Upper lobe of right lung (tissue), 1 donor: ENCODE results near the gene MAPK9. TPM values are rescaled to one million over a fixed set of nuclear protein-coding genes. Genes with fewer than 3 reads are reported as not detected.

Experiments used
- ATAC-seq: fragments of 200-7000 bp; cut with Tn5 transposase; one replicate; pipeline ENCODE4 v1.9.1; 2020; ENCODE audit warnings: mild to moderate bottlenecking, moderate library complexity
- DNase-seq: peaks from one replicate; pipeline ENCODE4 v3.0.0-alpha.2; 2020
- H3K27ac ChIP-seq: fragments of 200-600 bp; one replicate; pipeline ENCODE4 v1.8.0; 2022
- H3K27me3 ChIP-seq: fragments of 200-600 bp; one replicate; pipeline ENCODE4 v1.8.0; 2022; ENCODE audit warnings: mild to moderate bottlenecking
- H3K36me3 ChIP-seq: fragments of 200-600 bp; one replicate; pipeline ENCODE4 v1.8.0; 2022
- H3K4me1 ChIP-seq: fragments of 200-600 bp; one replicate; pipeline ENCODE4 v1.8.0; 2022
- H3K4me3 ChIP-seq: fragments of 200-600 bp; one replicate; pipeline ENCODE4 v1.8.0; 2022; ENCODE audit warnings: mild to moderate bottlenecking
- H3K9me3 ChIP-seq: fragments of 200-600 bp; one replicate; pipeline ENCODE4 v1.8.0; 2022
- intact Hi-C: fragments of 100-400 bp; cut with DNase I; formaldehyde crosslinking; loops from one replicate; pipeline ENCODE4 v1.11.0; 2022
- total RNA-seq: library from RNA; stranded (reverse); fragmentation: NEBNext Ultra II Directional; extraction: Animal tissue kit (Norgen Biotek cat#: 25700); gene quantifications from one replicate; pipeline ENCODE4 v1.2.1, GENCODE V29; 2021
- TF ChIP-seq, protein P1 (sequence below): fragments of 200-600 bp; IDR thresholded peaks from one replicate; pipeline ENCODE4 v1.8.0; 2022; ENCODE audit warnings: antibody characterized with exemption
- donor health status: DM: no; HTN: yes; CAD: no; lungs with severe emphysema.

Gene MAPK9
- total RNA-seq, 1 donor from 2014 or later = 39.5 TPM

DNA sequence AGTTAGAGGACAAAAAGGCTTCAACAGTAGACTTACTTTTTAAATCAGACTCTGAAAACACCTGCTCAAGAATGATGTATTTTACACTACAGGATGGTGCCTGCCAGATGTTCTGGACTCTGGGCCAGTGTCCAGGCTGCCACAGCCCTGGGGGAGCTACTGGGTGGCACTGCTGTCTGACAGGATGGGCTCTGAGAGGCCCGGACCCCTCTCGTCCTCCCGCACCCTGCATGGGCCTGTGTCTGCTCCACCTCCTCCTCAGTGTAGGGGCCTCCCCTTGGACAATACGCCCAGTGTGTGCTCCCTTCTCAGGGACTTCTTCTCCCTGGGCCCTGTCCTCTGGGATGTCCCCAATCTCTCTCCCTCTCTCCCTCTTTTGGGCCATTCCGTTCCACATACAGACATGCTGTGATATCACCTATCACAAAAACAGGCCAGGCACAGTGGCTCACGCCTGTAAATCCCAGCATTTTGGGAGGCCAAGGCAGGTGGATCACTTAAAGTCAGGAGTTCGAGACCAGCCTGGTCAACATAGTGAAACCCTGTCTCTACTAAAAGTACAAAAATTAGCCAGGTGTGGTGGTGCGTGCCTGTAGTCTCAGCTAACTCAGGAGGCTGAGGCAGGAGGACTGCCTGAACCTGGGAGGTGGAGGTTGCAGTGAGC is 37.9 kb upstream of the MAPK9 start:
- TF ChIP-seq, protein P1, sequence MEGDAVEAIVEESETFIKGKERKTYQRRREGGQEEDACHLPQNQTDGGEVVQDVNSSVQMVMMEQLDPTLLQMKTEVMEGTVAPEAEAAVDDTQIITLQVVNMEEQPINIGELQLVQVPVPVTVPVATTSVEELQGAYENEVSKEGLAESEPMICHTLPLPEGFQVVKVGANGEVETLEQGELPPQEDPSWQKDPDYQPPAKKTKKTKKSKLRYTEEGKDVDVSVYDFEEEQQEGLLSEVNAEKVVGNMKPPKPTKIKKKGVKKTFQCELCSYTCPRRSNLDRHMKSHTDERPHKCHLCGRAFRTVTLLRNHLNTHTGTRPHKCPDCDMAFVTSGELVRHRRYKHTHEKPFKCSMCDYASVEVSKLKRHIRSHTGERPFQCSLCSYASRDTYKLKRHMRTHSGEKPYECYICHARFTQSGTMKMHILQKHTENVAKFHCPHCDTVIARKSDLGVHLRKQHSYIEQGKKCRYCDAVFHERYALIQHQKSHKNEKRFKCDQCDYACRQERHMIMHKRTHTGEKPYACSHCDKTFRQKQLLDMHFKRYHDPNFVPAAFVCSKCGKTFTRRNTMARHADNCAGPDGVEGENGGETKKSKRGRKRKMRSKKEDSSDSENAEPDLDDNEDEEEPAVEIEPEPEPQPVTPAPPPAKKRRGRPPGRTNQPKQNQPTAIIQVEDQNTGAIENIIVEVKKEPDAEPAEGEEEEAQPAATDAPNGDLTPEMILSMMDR = no peak
- Histone ChIP-seq H3K4me1 (peaks cover 5% of the 10 kb centered on the region), H3K27ac (peak overlapping the region; percentile 32), H3K9me3 (no peaks in the 10 kb centered on the region), H3K4me3 (no peak overlapping the region), H3K27me3 (no peaks in the 10 kb centered on the region), H3K36me3 (no peaks in the 10 kb centered on the region)
- ATAC-seq (no peak), DNase-seq (no peak)
- intact Hi-C loops = no loop called here

DNA sequence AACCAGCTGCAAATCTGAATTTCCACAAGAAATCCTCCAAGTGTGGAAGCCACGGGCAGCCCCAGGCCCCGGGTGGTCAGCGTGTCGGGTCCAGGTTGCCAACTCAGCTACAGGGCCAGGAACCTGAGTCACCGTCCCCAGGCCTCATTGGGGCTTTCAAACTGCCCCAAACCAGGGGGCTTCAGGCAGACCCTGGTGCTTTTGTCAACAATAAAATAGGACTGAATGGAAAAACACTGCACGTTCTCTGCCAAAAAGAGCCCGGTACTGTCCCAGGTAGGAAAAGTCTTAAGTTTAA is 37.2 kb upstream of the MAPK9 start:
- Histone ChIP-seq H3K27ac (no peak overlapping the region), H3K9me3 (no peaks in the 10 kb centered on the region), H3K4me3 (no peak overlapping the region), H3K27me3 (no peaks in the 10 kb centered on the region), H3K4me1 (peaks cover 5% of the 10 kb centered on the region), H3K36me3 (no peaks in the 10 kb centered on the region)
- ATAC-seq = no peak
- intact Hi-C loops = no loop called here
- DNase-seq = no peak
- TF ChIP-seq, protein P1 = no peak

DNA sequence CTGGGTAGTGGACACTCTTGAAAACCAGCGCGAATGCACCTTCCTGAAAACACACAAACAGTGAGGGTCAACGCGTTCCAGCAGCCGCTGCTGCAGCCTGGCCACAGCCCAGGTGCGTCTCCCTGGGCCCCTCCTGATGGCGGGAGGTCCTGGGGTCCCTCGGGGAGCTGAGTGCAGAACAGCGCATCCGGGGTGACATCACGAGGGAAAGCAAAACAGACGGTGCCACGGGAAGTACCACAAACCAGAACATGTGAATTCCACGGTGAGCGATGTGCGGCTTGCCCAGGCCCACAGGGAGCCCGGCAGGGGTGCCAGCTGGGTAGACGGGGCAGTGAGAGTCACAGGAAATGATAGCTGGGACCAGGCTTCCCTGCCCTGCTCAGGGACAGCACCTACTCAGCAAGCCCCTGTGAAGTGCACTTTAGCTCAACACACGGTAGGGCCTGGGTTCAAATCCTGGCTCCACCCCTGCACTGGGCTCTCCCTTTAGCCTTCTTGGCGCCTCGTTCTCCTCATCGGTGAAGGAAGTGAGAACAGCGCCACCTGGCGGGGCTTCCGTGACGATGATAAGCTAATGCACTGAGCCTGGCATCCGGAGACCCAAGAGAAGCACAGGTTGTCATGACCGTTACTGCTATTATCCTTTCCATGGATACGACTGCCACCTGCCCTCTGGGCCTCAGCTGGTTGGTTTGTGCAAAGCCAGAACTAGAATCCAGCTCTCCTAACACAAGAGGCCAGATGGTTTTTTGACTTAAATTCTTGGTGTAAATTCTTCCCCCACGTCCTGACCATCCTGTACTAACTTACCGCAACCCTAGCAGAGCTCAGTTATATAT is 36.6 kb upstream of the MAPK9 start:
- no peak overlapping the region for H3K27ac ChIP-seq
- intact Hi-C loops = no loop called here

DNA sequence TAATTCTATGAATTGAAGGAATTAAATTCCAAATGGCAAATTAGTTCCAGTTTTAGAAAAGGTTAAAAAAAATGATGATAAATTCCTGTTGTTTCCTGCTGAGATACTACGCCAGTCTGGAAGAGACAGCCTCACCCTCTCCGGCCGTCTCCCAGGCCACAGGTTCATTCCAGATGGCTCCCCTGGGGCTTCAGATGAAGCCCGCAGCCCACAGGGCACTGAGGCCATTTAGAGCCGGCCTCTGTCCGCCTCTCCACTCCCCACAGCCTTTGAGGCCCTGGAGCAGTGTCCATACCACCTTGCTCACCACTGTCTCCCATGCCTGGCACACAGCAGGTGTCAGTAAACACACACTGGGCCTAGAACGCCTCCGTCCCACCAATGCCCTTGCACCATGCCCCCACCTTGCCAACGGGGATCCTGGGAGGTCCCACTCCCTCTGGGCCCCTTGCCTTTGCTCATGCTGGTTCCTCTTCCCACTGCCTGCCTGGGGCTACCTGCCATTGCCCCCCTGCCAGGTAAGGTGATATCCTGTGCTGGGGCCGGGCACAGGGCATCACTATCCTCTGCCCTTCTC is 35.2 kb upstream of the MAPK9 start:
- ATAC-seq (no peak), DNase-seq (no peak)
- Histone ChIP-seq H3K9me3 (no peaks in the 10 kb centered on the region), H3K27ac (no peak overlapping the region), H3K4me3 (no peak overlapping the region), H3K27me3 (no peaks in the 10 kb centered on the region), H3K36me3 (no peaks in the 10 kb centered on the region), H3K4me1 (peaks cover 5% of the 10 kb centered on the region)
- intact Hi-C loops = no loop called here
- TF ChIP-seq, protein P1 = no peak

More for the DNA sequence above, 36.6 kb upstream of the MAPK9 start:
- H3K4me1 ChIP-seq = peaks cover 5% of the 10 kb centered on the region
- TF ChIP-seq, protein P1 = peak; percentile 78
- ATAC-seq = peak; percentile 90
- no peaks in the 10 kb centered on the region for H3K9me3 ChIP-seq
- no peaks in the 10 kb centered on the region for H3K36me3 ChIP-seq
- no peaks in the 10 kb centered on the region for H3K27me3 ChIP-seq
- DNase-seq = peak; percentile 91
- H3K4me3 ChIP-seq = no peak overlapping the region

DNA sequence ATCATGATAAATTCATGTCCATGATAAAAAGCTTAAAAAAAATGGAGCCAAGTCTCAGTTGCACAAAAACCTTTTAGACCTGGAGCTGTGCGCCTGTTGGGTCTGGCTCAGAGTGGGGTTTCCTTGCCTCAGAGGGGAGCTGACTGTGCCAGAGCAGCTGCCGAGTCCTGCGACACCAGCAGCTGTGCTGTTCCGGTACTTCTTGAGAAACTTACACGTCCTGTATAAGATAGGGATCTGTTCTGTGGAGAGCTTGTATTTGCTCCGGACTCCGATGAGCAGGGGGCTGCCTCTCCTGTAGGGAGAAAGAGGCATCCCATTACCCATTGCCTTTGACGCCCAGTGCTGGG is 32.7 kb upstream of the MAPK9 start:
- TF ChIP-seq, protein P1 = no peak
- ATAC-seq (no peak), DNase-seq (no peak)
- intact Hi-C loops = no loop called here
- Histone ChIP-seq H3K27ac (no peak overlapping the region), H3K27me3 (no peaks in the 10 kb centered on the region), H3K4me3 (no peak overlapping the region), H3K36me3 (no peaks in the 10 kb centered on the region), H3K4me1 (no peaks in the 10 kb centered on the region), H3K9me3 (no peaks in the 10 kb centered on the region)
